ENCODE measurements around the gene ZKSCAN3.
"Not testable (repeated sequence)": the region's sequence is repeated elsewhere in the genome, so short reads cannot be mapped to it uniquely, and the experiment has no call there.

ZKSCAN3 gene

DNA sequence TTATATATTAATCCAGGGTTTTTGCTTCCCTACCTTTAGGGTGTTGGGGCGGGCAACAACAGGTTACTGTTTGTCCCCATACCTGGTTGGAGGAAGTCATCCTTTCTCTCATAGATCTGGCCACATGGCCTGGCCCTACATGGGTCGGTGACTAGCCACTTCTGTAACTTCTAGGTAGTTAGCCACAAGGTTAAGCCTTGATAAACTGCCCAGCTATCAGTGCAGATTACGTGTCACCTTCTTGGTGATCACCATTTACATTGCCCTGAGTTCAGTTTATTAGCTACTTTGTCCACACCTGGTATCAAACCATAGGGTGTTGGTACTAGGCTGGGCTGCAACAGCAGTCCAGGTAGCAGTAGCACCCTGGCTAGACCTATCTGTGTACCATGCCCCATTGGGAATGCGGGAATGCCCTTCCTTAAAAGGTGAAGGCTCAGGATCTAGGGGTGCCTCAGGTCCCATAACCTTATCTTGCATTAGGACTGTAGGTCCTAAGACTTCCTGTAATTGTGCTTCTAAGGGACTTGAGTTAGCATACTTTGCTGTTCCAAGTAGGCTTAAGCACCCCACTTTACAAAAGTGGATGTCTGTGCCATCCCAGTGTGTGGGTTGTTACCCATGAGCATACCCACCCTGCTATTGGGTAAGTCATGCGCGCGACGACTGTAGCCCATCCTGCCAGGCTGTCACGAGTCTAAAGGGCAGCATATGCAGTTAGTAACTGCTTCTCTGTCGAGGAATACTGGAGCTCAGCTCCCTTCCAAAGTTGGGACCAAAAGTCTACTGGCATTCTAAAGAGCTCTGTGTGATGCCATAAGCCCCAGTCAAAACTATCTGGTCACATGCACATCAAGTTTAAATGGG lies 5.2 kb downstream of the ZKSCAN3 start:
- H3K4me3 ChIP-seq (ENCODE audit: low read length) = no peak overlapping the region
- no peak for DNase-seq (ENCODE audit: low read depth)
- TF ChIP-seq CTCF (IDR thresholded peaks at IDR 0.05; ENCODE audit: insufficient read depth, low read depth, low read length, missing control alignments) = no peak

GRCh38 chr6:28355743-28356665 lies 6.3 kb downstream of the ZKSCAN3 start:
- H3K4me3 ChIP-seq (ENCODE audit: low read length) = peak overlapping the region; percentile 58
- DNase-seq (ENCODE audit: low read depth) = peak; percentile 89
- TF ChIP-seq CTCF (IDR thresholded peaks at IDR 0.05; ENCODE audit: insufficient read depth, low read depth, low read length, missing control alignments) = peak; percentile 76

DNA sequence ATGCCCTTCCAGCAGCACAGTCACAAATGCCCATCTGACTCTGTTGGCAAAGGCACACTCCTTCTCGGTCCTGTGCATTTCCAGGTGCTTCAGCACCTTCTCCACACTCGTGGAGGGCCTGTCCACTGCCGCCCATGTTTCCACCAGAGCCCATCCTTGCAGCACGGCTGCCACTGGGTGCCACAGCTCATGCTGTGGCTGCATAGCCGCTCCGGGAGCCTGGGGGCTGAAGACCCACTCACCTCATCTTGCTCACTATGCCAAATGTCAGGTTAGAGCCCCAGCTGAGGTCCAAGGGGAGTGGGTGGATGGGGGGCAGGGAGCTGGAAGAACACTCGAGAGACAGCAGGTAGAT lies 6.9 kb downstream of the ZKSCAN3 start:
- TF ChIP-seq CTCF (IDR thresholded peaks at IDR 0.05; ENCODE audit: insufficient read depth, low read depth, low read length, missing control alignments) = no peak
- H3K4me3 ChIP-seq (ENCODE audit: low read length) = no peak overlapping the region

DNA sequence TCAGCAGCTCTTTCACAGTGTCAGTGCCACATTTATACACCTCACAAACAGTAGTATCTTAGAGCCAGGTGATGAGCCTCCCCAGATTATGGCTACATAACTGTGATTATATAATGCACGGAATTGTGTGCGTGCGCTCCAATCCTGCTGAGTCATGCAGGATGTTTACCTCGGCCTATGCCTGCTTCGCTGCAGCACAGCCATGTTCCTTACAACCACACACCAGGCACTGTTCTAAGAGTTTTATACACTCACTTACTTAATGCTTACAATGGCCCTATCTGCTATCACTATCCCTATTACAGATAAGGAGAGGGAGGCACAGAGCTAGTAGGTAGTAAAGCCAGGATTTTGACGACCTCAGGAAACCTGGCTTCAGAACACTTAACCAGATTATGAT lies 7.3 kb downstream of the ZKSCAN3 start:
- no peak overlapping the region for H3K4me3 ChIP-seq (ENCODE audit: low read length)
- DNase-seq (ENCODE audit: low read depth) = peak; percentile 71
- TF ChIP-seq CTCF (IDR thresholded peaks at IDR 0.05; ENCODE audit: insufficient read depth, low read depth, low read length, missing control alignments) = no peak

More for the DNA sequence above, 6.9 kb downstream of the ZKSCAN3 start:
- DNase-seq (ENCODE audit: low read depth) = no peak

DNA sequence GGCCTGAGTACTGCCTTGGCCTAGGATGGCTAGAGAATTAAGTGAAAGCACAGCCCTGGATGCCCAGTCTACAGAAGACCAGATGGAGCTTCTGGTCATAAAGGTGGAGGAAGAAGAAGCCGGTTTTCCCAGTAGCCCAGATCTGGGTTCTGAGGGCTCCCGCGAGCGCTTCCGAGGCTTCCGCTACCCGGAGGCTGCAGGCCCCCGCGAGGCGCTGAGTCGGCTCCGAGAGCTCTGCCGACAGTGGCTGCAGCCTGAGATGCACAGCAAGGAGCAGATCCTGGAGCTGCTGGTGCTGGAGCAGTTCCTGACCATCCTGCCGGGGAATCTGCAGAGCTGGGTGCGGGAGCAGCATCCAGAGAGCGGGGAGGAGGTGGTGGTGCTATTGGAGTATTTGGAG lies 9.8 kb downstream of the ZKSCAN3 start:
- not testable (repeated sequence) for DNase-seq (ENCODE audit: low read depth); H3K4me3 ChIP-seq (ENCODE audit: low read length)

- H3K4me3 ChIP-seq (ENCODE audit: low read length) = no peak overlapping the region
- TF ChIP-seq CTCF (IDR thresholded peaks at IDR 0.05; ENCODE audit: insufficient read depth, low read depth, low read length, missing control alignments) = no peak
- DNase-seq (ENCODE audit: low read depth) = no peak
These were observed 11.2 kb downstream of the ZKSCAN3 start for GRCh38 chr6:28360961-28361360.

DNA sequence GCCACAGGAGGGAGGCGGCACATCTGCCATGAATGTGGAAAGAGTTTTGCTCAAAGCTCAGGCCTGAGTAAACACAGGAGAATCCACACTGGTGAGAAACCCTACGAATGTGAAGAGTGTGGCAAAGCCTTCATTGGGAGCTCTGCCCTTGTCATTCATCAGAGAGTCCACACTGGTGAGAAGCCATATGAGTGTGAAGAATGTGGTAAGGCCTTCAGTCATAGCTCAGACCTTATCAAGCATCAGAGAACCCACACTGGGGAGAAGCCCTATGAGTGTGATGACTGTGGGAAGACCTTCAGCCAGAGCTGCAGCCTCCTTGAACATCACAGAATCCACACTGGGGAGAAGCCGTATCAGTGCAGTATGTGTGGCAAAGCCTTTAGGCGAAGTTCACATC lies 15.8 kb downstream of the ZKSCAN3 start:
- not testable (repeated sequence) for DNase-seq (ENCODE audit: low read depth); H3K4me3 ChIP-seq (ENCODE audit: low read length)

All from epithelial cell of esophagus (primary cell).